Umbilical cord (tissue), 2 donors: Measurements from ENCODE around the gene ADAMTS9. TPM values are rescaled to one million over a fixed set of nuclear protein-coding genes. Genes with fewer than 3 reads are reported as not detected.
A peak's percentile ranks its signal among the peaks of the same experiment; 100 is the strongest.

Experiments used
- DNase-seq: peaks from one replicate; pipeline ENCODE4 v3.0.0-alpha.2; 2015; ENCODE audit warnings: low spot score
- total RNA-seq: library from RNA; depleted of rRNA; stranded (reverse); fragments of >200 nt; gene quantifications from one replicate; pipeline ENCODE4 v1.2.3, GENCODE V29; 2014; ENCODE audit warnings: low replicate concordance; ENCODE audit not compliant: insufficient read depth

The ADAMTS9 gene
- total RNA-seq, 1 donor from 2014 or later = 105 TPM

GRCh38 chr3:64617610-64618009, 70.2 kb downstream of the ADAMTS9 start:
- DNase-seq = no peak

- peak; percentile 3 for DNase-seq
Observed at GRCh38 chr3:64616953-64617352, 70.8 kb downstream of the ADAMTS9 start.

GRCh38 chr3:64612916-64613526, 74.8 kb downstream of the ADAMTS9 start:
- DNase-seq = peak; percentile 64

DNA sequence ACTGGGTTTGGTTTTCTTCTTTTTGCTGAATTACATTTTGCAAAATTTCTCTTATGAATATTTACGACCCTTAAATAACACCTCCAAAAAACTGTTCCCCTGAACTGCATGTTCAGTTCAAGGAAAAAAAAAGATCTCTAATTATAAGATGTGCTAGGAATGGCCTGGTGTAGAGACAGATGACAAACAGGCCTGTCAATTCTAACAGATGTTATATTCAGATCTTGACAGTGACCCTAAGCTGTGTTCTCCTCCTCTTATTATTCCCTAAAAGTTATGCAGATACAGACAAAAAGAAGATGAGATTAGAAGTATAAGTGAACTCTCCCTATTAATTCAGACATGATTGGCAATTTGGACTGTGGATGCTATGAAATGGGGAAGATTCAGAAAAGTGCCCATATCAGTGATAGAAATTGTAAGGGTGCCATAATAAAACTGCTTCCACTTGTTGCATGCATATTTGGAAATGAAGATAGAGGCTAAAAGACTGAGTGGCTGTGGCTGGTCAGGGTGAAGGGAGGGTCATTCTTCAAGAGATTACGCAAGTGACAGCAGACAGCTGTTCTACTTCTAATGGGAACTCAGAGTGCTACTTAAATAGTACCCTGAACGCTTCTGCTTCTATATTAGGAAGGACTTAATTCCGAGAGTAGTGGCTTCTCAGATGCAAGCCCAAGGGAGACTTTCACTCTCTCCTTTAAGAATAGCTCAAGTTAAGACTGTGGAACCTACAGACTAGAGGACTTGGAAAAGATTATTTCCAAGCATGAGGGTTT, 75.5 kb downstream of the ADAMTS9 start:
- DNase-seq = peak; percentile 84

GRCh38 chr3:64608741-64609140, 79.1 kb downstream of the ADAMTS9 start:
- no peak for DNase-seq

- no peak for DNase-seq
Observed at GRCh38 chr3:64607032-64607551, 80.7 kb downstream of the ADAMTS9 start.

GRCh38 chr3:64604313-64604712, 83.5 kb downstream of the ADAMTS9 start:
- no peak for DNase-seq

- DNase-seq = no peak
Observed at GRCh38 chr3:64601824-64602223, 86.0 kb downstream of the ADAMTS9 start.

- no peak for DNase-seq
Observed at GRCh38 chr3:64600246-64600950, 87.4 kb downstream of the ADAMTS9 start.

- no peak for DNase-seq
Observed at GRCh38 chr3:64599651-64600050, 88.1 kb downstream of the ADAMTS9 start.

GRCh38 chr3:64595253-64595694, 92.5 kb downstream of the ADAMTS9 start:
- peak; percentile 66 for DNase-seq

GRCh38 chr3:64594134-64594533, 93.7 kb downstream of the ADAMTS9 start:
- no peak for DNase-seq

GRCh38 chr3:64593350-64593749, 94.5 kb downstream of the ADAMTS9 start:
- DNase-seq = no peak

- DNase-seq = no peak
Observed at GRCh38 chr3:64591615-64592014, 96.2 kb downstream of the ADAMTS9 start.

- no peak for DNase-seq
Observed at GRCh38 chr3:64588380-64588779, 99.4 kb downstream of the ADAMTS9 start.

DNA sequence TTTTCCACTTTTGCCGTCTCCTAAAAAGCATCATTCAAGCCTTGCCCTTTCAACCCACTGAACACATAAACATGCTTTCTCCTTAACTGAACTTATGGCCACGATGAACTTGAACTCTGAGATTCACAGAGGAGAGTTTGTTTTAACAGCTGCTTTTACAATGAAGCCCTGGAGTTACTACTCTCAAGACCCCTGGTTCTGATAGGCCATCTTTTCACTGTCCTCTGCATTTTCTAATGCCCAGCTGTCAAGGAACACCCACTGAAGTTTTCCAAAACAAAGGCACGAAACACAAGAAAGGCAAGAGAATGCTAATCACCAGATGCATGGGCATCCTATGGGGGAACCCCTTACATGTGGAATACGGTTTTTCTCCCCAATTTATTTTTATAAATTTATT, 100.8 kb downstream of the ADAMTS9 start:
- DNase-seq = no peak

DNA sequence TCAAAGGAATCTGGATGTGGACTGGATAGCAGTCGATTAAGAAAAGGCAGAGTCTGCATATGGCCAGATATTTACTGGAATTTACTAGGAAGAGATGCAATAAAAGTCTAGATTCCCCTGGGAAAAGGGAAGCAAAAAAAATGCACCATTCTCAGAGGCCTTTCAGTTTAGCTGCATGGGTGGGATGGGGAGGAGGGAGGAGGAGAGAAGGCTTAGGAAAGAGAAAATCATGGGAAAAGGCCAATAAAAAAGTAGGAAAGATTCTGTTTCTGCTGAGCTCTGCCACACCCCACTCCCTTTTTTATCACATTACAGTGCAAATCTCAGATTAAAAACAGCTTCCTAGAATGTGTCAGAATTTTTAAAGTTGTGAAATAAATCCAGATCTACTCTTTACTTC, 103.6 kb downstream of the ADAMTS9 start:
- peak; percentile 74 for DNase-seq

- no peak for DNase-seq
Observed at GRCh38 chr3:64578797-64579196, 109.0 kb downstream of the ADAMTS9 start.

DNA sequence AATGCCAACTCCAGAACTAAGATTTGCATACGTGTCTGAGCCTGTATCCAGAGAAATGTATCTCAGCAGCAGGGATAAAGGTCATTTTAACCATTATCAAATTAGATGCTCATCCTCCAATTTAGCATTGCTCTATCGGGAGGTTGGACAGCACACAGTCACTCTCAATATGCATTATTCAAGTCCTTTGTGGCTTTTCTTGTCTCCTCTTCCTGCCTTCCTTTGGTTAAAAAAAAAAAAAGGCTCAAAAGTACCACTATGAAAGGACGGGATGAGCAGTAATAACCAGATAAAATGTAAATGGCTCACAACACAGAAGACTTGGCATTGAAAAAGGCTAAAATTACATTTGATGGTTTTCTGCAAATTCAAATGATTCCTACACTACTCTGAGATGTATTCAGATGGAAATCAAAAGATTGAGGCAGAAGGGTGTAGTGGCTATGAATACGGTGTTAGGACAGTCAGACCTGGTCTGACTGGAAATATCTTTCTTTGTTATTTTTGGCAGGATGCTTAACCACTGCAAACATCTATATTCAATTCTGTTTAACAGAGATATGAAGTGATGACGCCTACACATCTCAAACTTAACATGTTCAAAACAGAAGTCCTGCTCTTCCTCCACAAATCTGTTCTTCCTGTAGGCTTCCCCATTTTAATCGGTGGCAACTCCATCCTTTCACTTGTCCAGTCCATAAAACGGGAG, 109.6 kb downstream of the ADAMTS9 start:
- DNase-seq = no peak

- DNase-seq = no peak
Observed at GRCh38 chr3:64576211-64576775, 111.5 kb downstream of the ADAMTS9 start.

- DNase-seq = no peak
Observed at GRCh38 chr3:64575211-64575844, 112.5 kb downstream of the ADAMTS9 start.
